A549 (cell line): ENCODE measurements around the gene MALRD1.

ENCODE experiments used
- FOSL2 ChIP-seq, 2 experiments: fragments of 450-650 bp in 1 of 2; fragments of >200 bp in 1 of 2; sonication (Bioruptor Twin) in 1 of 2; formaldehyde crosslinking; IDR thresholded peaks; 2 replicates each; pipeline versions ENCODE4 v1.5.0 to v1.6.1; 2016 to 2020; ENCODE audit warnings: mild to moderate bottlenecking in 1 of 2, moderate library complexity in 1 of 2
- HDAC2 ChIP-seq: fragments of 200-600 bp; sonication (generic); IDR thresholded peaks from 2 replicates; pipeline ENCODE4 v1.6.1; 2016
- NFE2L2 ChIP-seq: fragments of 150-350 bp; conservative IDR thresholded peaks from 2 replicates; pipeline ENCODE4 v1.6.1; 2014; ENCODE audit warnings: low read length
- NR3C1 ChIP-seq: fragments of >200 bp; sonication (Bioruptor Twin); formaldehyde crosslinking; IDR thresholded peaks from 3 replicates; pipeline ENCODE4 v1.6.1; 2017
- TF ChIP-seq, protein P1 (sequence below): fragments of 200-600 bp; sonication (generic); IDR thresholded peaks from 2 replicates; pipeline ENCODE4 v1.6.1; 2016; ENCODE audit warnings: antibody characterized with exemption, mild to moderate bottlenecking, moderate library complexity
- TF ChIP-seq, protein P2 (sequence below): fragments of >200 bp; sonication (Bioruptor Twin); formaldehyde crosslinking; IDR thresholded peaks from 3 replicates; pipeline ENCODE4 v1.5.1; 2016
- TF ChIP-seq, protein P3 (sequence below): IDR thresholded peaks from 2 replicates; pipeline ENCODE4 v1.6.1; 2012

DNA sequence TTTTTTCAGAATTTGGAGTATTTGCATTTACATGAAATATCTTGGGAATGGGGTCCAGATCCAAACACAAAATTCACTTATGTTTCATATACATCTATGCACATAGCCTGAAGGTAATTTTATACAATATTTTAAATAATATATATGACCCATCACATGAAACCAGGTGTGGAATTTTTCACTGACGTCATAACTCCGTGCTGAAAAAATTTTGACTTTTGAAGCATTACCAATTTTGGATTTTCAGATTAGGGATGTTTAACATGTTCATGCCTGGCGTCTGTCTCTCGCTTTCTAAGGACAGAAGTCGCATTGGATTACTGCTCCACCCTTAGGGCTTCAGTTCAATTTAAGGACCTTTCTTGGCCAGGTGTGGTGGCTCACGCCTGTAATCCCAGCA is 418.1 kb downstream of the MALRD1 start:
- TF ChIP-seq, protein P1, sequence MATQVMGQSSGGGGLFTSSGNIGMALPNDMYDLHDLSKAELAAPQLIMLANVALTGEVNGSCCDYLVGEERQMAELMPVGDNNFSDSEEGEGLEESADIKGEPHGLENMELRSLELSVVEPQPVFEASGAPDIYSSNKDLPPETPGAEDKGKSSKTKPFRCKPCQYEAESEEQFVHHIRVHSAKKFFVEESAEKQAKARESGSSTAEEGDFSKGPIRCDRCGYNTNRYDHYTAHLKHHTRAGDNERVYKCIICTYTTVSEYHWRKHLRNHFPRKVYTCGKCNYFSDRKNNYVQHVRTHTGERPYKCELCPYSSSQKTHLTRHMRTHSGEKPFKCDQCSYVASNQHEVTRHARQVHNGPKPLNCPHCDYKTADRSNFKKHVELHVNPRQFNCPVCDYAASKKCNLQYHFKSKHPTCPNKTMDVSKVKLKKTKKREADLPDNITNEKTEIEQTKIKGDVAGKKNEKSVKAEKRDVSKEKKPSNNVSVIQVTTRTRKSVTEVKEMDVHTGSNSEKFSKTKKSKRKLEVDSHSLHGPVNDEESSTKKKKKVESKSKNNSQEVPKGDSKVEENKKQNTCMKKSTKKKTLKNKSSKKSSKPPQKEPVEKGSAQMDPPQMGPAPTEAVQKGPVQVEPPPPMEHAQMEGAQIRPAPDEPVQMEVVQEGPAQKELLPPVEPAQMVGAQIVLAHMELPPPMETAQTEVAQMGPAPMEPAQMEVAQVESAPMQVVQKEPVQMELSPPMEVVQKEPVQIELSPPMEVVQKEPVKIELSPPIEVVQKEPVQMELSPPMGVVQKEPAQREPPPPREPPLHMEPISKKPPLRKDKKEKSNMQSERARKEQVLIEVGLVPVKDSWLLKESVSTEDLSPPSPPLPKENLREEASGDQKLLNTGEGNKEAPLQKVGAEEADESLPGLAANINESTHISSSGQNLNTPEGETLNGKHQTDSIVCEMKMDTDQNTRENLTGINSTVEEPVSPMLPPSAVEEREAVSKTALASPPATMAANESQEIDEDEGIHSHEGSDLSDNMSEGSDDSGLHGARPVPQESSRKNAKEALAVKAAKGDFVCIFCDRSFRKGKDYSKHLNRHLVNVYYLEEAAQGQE, result no peak
- TF ChIP-seq, protein P2, sequence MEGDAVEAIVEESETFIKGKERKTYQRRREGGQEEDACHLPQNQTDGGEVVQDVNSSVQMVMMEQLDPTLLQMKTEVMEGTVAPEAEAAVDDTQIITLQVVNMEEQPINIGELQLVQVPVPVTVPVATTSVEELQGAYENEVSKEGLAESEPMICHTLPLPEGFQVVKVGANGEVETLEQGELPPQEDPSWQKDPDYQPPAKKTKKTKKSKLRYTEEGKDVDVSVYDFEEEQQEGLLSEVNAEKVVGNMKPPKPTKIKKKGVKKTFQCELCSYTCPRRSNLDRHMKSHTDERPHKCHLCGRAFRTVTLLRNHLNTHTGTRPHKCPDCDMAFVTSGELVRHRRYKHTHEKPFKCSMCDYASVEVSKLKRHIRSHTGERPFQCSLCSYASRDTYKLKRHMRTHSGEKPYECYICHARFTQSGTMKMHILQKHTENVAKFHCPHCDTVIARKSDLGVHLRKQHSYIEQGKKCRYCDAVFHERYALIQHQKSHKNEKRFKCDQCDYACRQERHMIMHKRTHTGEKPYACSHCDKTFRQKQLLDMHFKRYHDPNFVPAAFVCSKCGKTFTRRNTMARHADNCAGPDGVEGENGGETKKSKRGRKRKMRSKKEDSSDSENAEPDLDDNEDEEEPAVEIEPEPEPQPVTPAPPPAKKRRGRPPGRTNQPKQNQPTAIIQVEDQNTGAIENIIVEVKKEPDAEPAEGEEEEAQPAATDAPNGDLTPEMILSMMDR, result no peak
- no peak for TF ChIP-seq NR3C1
- TF ChIP-seq FOSL2 (IDR thresholded peaks at IDR 0.05), result no peak
- TF ChIP-seq FOSL2 (CRISPR knock-in tag; IDR thresholded peaks at IDR 0.05), result no peak
- TF ChIP-seq, protein P3, sequence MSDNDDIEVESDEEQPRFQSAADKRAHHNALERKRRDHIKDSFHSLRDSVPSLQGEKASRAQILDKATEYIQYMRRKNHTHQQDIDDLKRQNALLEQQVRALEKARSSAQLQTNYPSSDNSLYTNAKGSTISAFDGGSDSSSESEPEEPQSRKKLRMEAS, result no peak
- no peak for TF ChIP-seq NFE2L2
- no peak for TF ChIP-seq HDAC2
